ENCODE results near the gene CCDC182.

Gene CCDC182

GRCh38 chr17:57745242-57745641 is at the start of gene CCDC182:
CCDC182 (minus strand) TSS chr17:57745299; CDS start chr17:57745272, 27 bp downstream.
- no peak for DNase-seq (ENCODE audit: extremely low spot score)
- ChIA-PET CTCF (interaction anchor here (0.7 to 3.3 kb wide), 3 partner anchors 25 to 616 kb away, joined by 3 to 50 read pairs (median 14); no protein-coding TSS in a partner anchor), POLR2A (no interaction called here)
- TF ChIP-seq CTCF (IDR thresholded peaks at IDR 0.05; ENCODE audit: control extremely low read depth, extremely low read depth, low read depth, missing control alignments), result no peak

- CTCF ChIA-PET, result interaction anchor here (1.3 to 1.4 kb wide), 2 partner anchors 12 to 21 kb away, joined by 3 to 6 read pairs; no protein-coding TSS in a partner anchor
- DNase-seq (ENCODE audit: extremely low spot score), result no peak
- POLR2A ChIA-PET, result no interaction called here
- TF ChIP-seq CTCF (IDR thresholded peaks at IDR 0.05; ENCODE audit: control extremely low read depth, extremely low read depth, low read depth, missing control alignments), result no peak
Measured at GRCh38 chr17:57794841-57795240, 49.7 kb upstream of the CCDC182 start.

- ChIA-PET CTCF (interaction anchor here (2.0 kb wide), 1 partner anchor 45 kb away, joined by 7 read pairs; no protein-coding TSS in a partner anchor), POLR2A (no interaction called here)
- no peak for DNase-seq (ENCODE audit: extremely low spot score)
- TF ChIP-seq CTCF (IDR thresholded peaks at IDR 0.05; ENCODE audit: control extremely low read depth, extremely low read depth, low read depth, missing control alignments), result no peak
Measured at GRCh38 chr17:57788725-57789124, 43.6 kb upstream of the CCDC182 start.

- no peak for DNase-seq (ENCODE audit: extremely low spot score)
- TF ChIP-seq CTCF (IDR thresholded peaks at IDR 0.05; ENCODE audit: control extremely low read depth, extremely low read depth, low read depth, missing control alignments), result no peak
- ChIA-PET CTCF (interaction anchor here (1.2 to 3.4 kb wide), 7 partner anchors 15 to 541 kb away, joined by 3 to 22 read pairs (median 12); no protein-coding TSS in a partner anchor), POLR2A (no interaction called here)
Measured at GRCh38 chr17:57785022-57785421, 39.9 kb upstream of the CCDC182 start.

GRCh38 chr17:57784226-57784895 is 39.3 kb upstream of the CCDC182 start:
- DNase-seq (ENCODE audit: extremely low spot score), result no peak
- TF ChIP-seq CTCF (IDR thresholded peaks at IDR 0.05; ENCODE audit: control extremely low read depth, extremely low read depth, low read depth, missing control alignments), result no peak
- ChIA-PET POLR2A (no interaction called here), CTCF (interaction anchor here (0.8 to 3.4 kb wide), 33 partner anchors 8 to 715 kb away, joined by 3 to 24 read pairs (median 5); no protein-coding TSS in a partner anchor)

- peak; percentile 79 for TF ChIP-seq CTCF (IDR thresholded peaks at IDR 0.05; ENCODE audit: control extremely low read depth, extremely low read depth, low read depth, missing control alignments)
- POLR2A ChIA-PET, result interaction anchor here (0.6 kb wide), 1 partner anchor 1930 kb away, joined by 6 read pairs; no protein-coding TSS in a partner anchor
- CTCF ChIA-PET, result interaction anchor here (0.6 to 3.4 kb wide), 55 partner anchors 9 to 714 kb away, joined by 3 to 24 read pairs (median 4); no protein-coding TSS in a partner anchor
- peak; percentile 86 for DNase-seq (ENCODE audit: extremely low spot score)
Measured at GRCh38 chr17:57783338-57783742, 38.2 kb upstream of the CCDC182 start.

Data from GM10248 (cell line).